Measurements from ENCODE around the gene ARFGAP1. TPM values are rescaled to one million over a fixed set of nuclear protein-coding genes. Genes with fewer than 3 reads are reported as not detected.

The ARFGAP1 gene
- total and polyA plus RNA-seq, 2 donors: 36.3 to 111 TPM

- H3K27me3 ChIP-seq (ENCODE audit: control insufficient read depth in 2 of 2, insufficient read depth in 1 of 2, low read length in 1 of 2): peaks cover 0 to 2% of the 10 kb centered on the region in 2 donors
- no peaks in the 10 kb centered on the region for H3K36me3 ChIP-seq (ENCODE audit: control insufficient read depth in 2 of 2, insufficient read depth in 2 of 2, low read length in 1 of 2)
- H3K9me3 ChIP-seq (ENCODE audit: control insufficient read depth in 2 of 2, insufficient read depth in 1 of 2, low read length in 1 of 2): peaks cover 1 to 14% of the 10 kb centered on the region in 2 donors
- no peak overlapping the region for H3K4me3 ChIP-seq (ENCODE audit: low read length in 2 of 2)
- no peak overlapping the region for H3K27ac ChIP-seq (ENCODE audit: low read depth in 1 of 2, low read length in 1 of 2)
- H3K4me1 ChIP-seq (ENCODE audit: control insufficient read depth in 2 of 2, insufficient read depth in 2 of 2, low read length in 2 of 2): no peaks in the 10 kb centered on the region
- no peak for DNase-seq (ENCODE audit: low read depth in 6 of 9, low spot score in 9 of 9)
- WGBS: 80% methylated on average over 21 of the region's 21 CpGs
These were observed 56.2 kb downstream of the ARFGAP1 start for GRCh38 chr20:63328718-63329275.

- 92% methylated on average over 18 of the region's 18 CpGs for WGBS
- H3K27me3 ChIP-seq (ENCODE audit: control insufficient read depth in 2 of 2, insufficient read depth in 1 of 2, low read length in 1 of 2): peaks cover 0 to 2% of the 10 kb centered on the region in 2 donors
These were observed 56.9 kb downstream of the ARFGAP1 start for GRCh38 chr20:63329331-63330083.

GRCh38 chr20:63330084-63330760 lies 57.6 kb downstream of the ARFGAP1 start:
- no peaks in the 10 kb centered on the region for H3K27me3 ChIP-seq (ENCODE audit: control insufficient read depth in 2 of 2, insufficient read depth in 1 of 2, low read length in 1 of 2)
- H3K4me3 ChIP-seq (ENCODE audit: low read length in 2 of 2): no peak overlapping the region
- WGBS: 88% methylated on average over 20 of the region's 20 CpGs
- no peaks in the 10 kb centered on the region for H3K36me3 ChIP-seq (ENCODE audit: control insufficient read depth in 2 of 2, insufficient read depth in 2 of 2, low read length in 1 of 2)
- no peaks in the 10 kb centered on the region for H3K4me1 ChIP-seq (ENCODE audit: control insufficient read depth in 2 of 2, insufficient read depth in 2 of 2, low read length in 2 of 2)
- H3K27ac ChIP-seq (ENCODE audit: low read depth in 1 of 2, low read length in 1 of 2): no peak overlapping the region
- DNase-seq (ENCODE audit: low read depth in 6 of 9, low spot score in 9 of 9): no peak
- H3K9me3 ChIP-seq (ENCODE audit: control insufficient read depth in 2 of 2, insufficient read depth in 1 of 2, low read length in 1 of 2): peaks cover 1 to 17% of the 10 kb centered on the region in 2 donors

More at GRCh38 chr20:63329331-63330083, 56.9 kb downstream of the ARFGAP1 start:
- no peak overlapping the region for H3K27ac ChIP-seq (ENCODE audit: low read depth in 1 of 2, low read length in 1 of 2)
- no peak overlapping the region for H3K4me3 ChIP-seq (ENCODE audit: low read length in 2 of 2)
- H3K4me1 ChIP-seq (ENCODE audit: control insufficient read depth in 2 of 2, insufficient read depth in 2 of 2, low read length in 2 of 2): no peaks in the 10 kb centered on the region
- DNase-seq (ENCODE audit: low read depth in 6 of 9, low spot score in 9 of 9): no peak
- H3K36me3 ChIP-seq (ENCODE audit: control insufficient read depth in 2 of 2, insufficient read depth in 2 of 2, low read length in 1 of 2): no peaks in the 10 kb centered on the region
- H3K9me3 ChIP-seq (ENCODE audit: control insufficient read depth in 2 of 2, insufficient read depth in 1 of 2, low read length in 1 of 2): peaks cover 1 to 14% of the 10 kb centered on the region in 2 donors

GRCh38 chr20:63330940-63331339 lies 58.3 kb downstream of the ARFGAP1 start:
- no peaks in the 10 kb centered on the region for H3K4me1 ChIP-seq (ENCODE audit: control insufficient read depth in 2 of 2, insufficient read depth in 2 of 2, low read length in 2 of 2)
- DNase-seq (ENCODE audit: low read depth in 6 of 9, low spot score in 9 of 9): no peak
- peaks cover 1 to 17% of the 10 kb centered on the region in 2 donors for H3K9me3 ChIP-seq (ENCODE audit: control insufficient read depth in 2 of 2, insufficient read depth in 1 of 2, low read length in 1 of 2)
- 81% methylated on average over 13 of the region's 13 CpGs for WGBS
- H3K4me3 ChIP-seq (ENCODE audit: low read length in 2 of 2): no peak overlapping the region
- no peak overlapping the region for H3K27ac ChIP-seq (ENCODE audit: low read depth in 1 of 2, low read length in 1 of 2)
- H3K36me3 ChIP-seq (ENCODE audit: control insufficient read depth in 2 of 2, insufficient read depth in 2 of 2, low read length in 1 of 2): no peaks in the 10 kb centered on the region
- H3K27me3 ChIP-seq (ENCODE audit: control insufficient read depth in 2 of 2, insufficient read depth in 1 of 2, low read length in 1 of 2): peaks cover 0 to under 1% of the 10 kb centered on the region in 2 donors

- no peak overlapping the region for H3K4me3 ChIP-seq (ENCODE audit: low read length in 2 of 2)
- H3K27ac ChIP-seq (ENCODE audit: low read depth in 1 of 2, low read length in 1 of 2): no peak overlapping the region
- DNase-seq (ENCODE audit: low read depth in 6 of 9, low spot score in 9 of 9): no peak
- no peaks in the 10 kb centered on the region for H3K4me1 ChIP-seq (ENCODE audit: control insufficient read depth in 2 of 2, insufficient read depth in 2 of 2, low read length in 2 of 2)
- peaks cover 1 to 17% of the 10 kb centered on the region in 2 donors for H3K9me3 ChIP-seq (ENCODE audit: control insufficient read depth in 2 of 2, insufficient read depth in 1 of 2, low read length in 1 of 2)
- WGBS: 94% methylated on average over 8 of the region's 8 CpGs
- H3K27me3 ChIP-seq (ENCODE audit: control insufficient read depth in 2 of 2, insufficient read depth in 1 of 2, low read length in 1 of 2): peaks cover 0 to 8% of the 10 kb centered on the region in 2 donors
- no peaks in the 10 kb centered on the region for H3K36me3 ChIP-seq (ENCODE audit: control insufficient read depth in 2 of 2, insufficient read depth in 2 of 2, low read length in 1 of 2)
These were observed 59.3 kb downstream of the ARFGAP1 start for GRCh38 chr20:63331741-63332400.

- no peak overlapping the region for H3K4me3 ChIP-seq (ENCODE audit: low read length in 2 of 2)
- H3K27me3 ChIP-seq (ENCODE audit: control insufficient read depth in 2 of 2, insufficient read depth in 1 of 2, low read length in 1 of 2): peaks cover 0 to 8% of the 10 kb centered on the region in 2 donors
- no peak overlapping the region for H3K27ac ChIP-seq (ENCODE audit: low read depth in 1 of 2, low read length in 1 of 2)
- no peaks in the 10 kb centered on the region for H3K4me1 ChIP-seq (ENCODE audit: control insufficient read depth in 2 of 2, insufficient read depth in 2 of 2, low read length in 2 of 2)
- no peaks in the 10 kb centered on the region for H3K36me3 ChIP-seq (ENCODE audit: control insufficient read depth in 2 of 2, insufficient read depth in 2 of 2, low read length in 1 of 2)
- DNase-seq (ENCODE audit: low read depth in 6 of 9, low spot score in 9 of 9): no peak
- 92% methylated on average over 22 of the region's 22 CpGs for WGBS
- H3K9me3 ChIP-seq (ENCODE audit: control insufficient read depth in 2 of 2, insufficient read depth in 1 of 2, low read length in 1 of 2): peaks cover 1 to 17% of the 10 kb centered on the region in 2 donors
These were observed 60.1 kb downstream of the ARFGAP1 start for GRCh38 chr20:63332488-63333240.

GRCh38 chr20:63333241-63333836 lies 60.7 kb downstream of the ARFGAP1 start:
- Histone ChIP-seq H3K9me3 (ENCODE audit: control insufficient read depth in 2 of 2, insufficient read depth in 1 of 2, low read length in 1 of 2) (peaks cover 1 to 17% of the 10 kb centered on the region in 2 donors), H3K4me1 (ENCODE audit: control insufficient read depth in 2 of 2, insufficient read depth in 2 of 2, low read length in 2 of 2) (no peaks in the 10 kb centered on the region), H3K4me3 (ENCODE audit: low read length in 2 of 2) (no peak overlapping the region), H3K27me3 (ENCODE audit: control insufficient read depth in 2 of 2, insufficient read depth in 1 of 2, low read length in 1 of 2) (peaks cover 0 to 10% of the 10 kb centered on the region in 2 donors), H3K36me3 (ENCODE audit: control insufficient read depth in 2 of 2, insufficient read depth in 2 of 2, low read length in 1 of 2) (no peaks in the 10 kb centered on the region), H3K27ac (ENCODE audit: low read depth in 1 of 2, low read length in 1 of 2) (no peak overlapping the region)
- WGBS: 89% methylated on average over 19 of the region's 19 CpGs
- no peak for DNase-seq (ENCODE audit: low read depth in 6 of 9, low spot score in 9 of 9)

- Histone ChIP-seq H3K4me1 (ENCODE audit: control insufficient read depth in 2 of 2, insufficient read depth in 2 of 2, low read length in 2 of 2) (no peaks in the 10 kb centered on the region), H3K9me3 (ENCODE audit: control insufficient read depth in 2 of 2, insufficient read depth in 1 of 2, low read length in 1 of 2) (peaks cover 1 to 17% of the 10 kb centered on the region in 2 donors), H3K36me3 (ENCODE audit: control insufficient read depth in 2 of 2, insufficient read depth in 2 of 2, low read length in 1 of 2) (no peaks in the 10 kb centered on the region), H3K4me3 (ENCODE audit: low read length in 2 of 2) (no peak overlapping the region), H3K27ac (ENCODE audit: low read depth in 1 of 2, low read length in 1 of 2) (no peak overlapping the region), H3K27me3 (ENCODE audit: control insufficient read depth in 2 of 2, insufficient read depth in 1 of 2, low read length in 1 of 2) (peaks cover 0 to 10% of the 10 kb centered on the region in 2 donors)
- 94% methylated on average over 8 of the region's 8 CpGs for WGBS
- DNase-seq (ENCODE audit: low read depth in 6 of 9, low spot score in 9 of 9): no peak
These were observed 61.7 kb downstream of the ARFGAP1 start for GRCh38 chr20:63334356-63334755.

All from thymus (tissue), 11 donors.